Mucosa of rectum (tissue), 2 donors: ENCODE results near the gene OPCML.

ENCODE experiments used
- H3K27ac ChIP-seq, 2 donors: one replicate each; pipeline ENCODE4 v1.7.0; 2013; ENCODE audit warnings: inconsistent platforms in 2 of 2, low read depth in 2 of 2, low read length in 2 of 2
- H3K27me3 ChIP-seq, 2 donors: one replicate each; pipeline ENCODE4 v1.7.0; 2013; ENCODE audit warnings: low read length in 2 of 2; ENCODE audit not compliant: control insufficient read depth in 2 of 2, insufficient read depth in 2 of 2
- H3K36me3 ChIP-seq, 2 donors: one replicate each; pipeline ENCODE4 v1.7.0; 2013; ENCODE audit warnings: low read length in 2 of 2; ENCODE audit not compliant: control insufficient read depth in 2 of 2, insufficient read depth in 2 of 2
- H3K4me1 ChIP-seq, 2 donors: one replicate each; pipeline ENCODE4 v1.7.0; 2013; ENCODE audit warnings: low read length in 2 of 2, mild to moderate bottlenecking in 1 of 2; ENCODE audit not compliant: control insufficient read depth in 2 of 2, insufficient read depth in 2 of 2
- H3K4me3 ChIP-seq, 2 donors: one replicate each; pipeline ENCODE4 v1.7.0; 2013; ENCODE audit warnings: low read length in 2 of 2
- H3K9ac ChIP-seq, 2 donors: one replicate each; pipeline ENCODE4 v1.7.0; 2013; ENCODE audit warnings: low read length in 2 of 2, low read depth in 1 of 2, mild to moderate bottlenecking in 1 of 2
- H3K9me3 ChIP-seq, 2 donors: one replicate each; pipeline ENCODE4 v1.7.0; 2013; ENCODE audit warnings: low read length in 2 of 2; ENCODE audit not compliant: control insufficient read depth in 2 of 2
- donor health status: healthy.
- donor health status: Normal muscosa, but diverticular disease.

Gene OPCML

DNA sequence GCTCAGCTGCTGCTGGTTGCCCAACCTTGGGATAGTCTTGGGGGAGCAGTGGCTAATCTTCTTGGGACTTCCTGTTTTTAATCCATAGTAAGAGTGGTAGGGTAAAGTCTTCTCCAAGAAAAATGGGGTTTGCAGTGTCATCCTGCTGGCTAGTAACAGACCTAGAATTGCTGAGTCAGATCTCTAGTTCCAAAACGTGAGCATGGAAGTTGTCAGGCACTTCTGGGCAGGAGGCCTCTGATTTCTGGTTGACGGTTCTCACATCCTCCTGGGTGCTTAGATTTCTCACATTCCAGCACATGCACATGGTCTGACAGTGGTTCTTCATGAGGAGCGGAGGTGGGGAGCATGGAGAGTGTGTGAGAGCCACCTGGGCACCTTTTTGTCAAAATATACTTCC, 410.0 kb downstream of the OPCML start:
- no peak overlapping the region for H3K4me3 ChIP-seq
- no peaks in the 10 kb centered on the region for H3K4me1 ChIP-seq
- H3K27me3 ChIP-seq: no peaks in the 10 kb centered on the region
- H3K9ac ChIP-seq: no peak overlapping the region
- H3K36me3 ChIP-seq: no peaks in the 10 kb centered on the region
- H3K27ac ChIP-seq: no peak overlapping the region
- H3K9me3 ChIP-seq: no peaks in the 10 kb centered on the region

DNA sequence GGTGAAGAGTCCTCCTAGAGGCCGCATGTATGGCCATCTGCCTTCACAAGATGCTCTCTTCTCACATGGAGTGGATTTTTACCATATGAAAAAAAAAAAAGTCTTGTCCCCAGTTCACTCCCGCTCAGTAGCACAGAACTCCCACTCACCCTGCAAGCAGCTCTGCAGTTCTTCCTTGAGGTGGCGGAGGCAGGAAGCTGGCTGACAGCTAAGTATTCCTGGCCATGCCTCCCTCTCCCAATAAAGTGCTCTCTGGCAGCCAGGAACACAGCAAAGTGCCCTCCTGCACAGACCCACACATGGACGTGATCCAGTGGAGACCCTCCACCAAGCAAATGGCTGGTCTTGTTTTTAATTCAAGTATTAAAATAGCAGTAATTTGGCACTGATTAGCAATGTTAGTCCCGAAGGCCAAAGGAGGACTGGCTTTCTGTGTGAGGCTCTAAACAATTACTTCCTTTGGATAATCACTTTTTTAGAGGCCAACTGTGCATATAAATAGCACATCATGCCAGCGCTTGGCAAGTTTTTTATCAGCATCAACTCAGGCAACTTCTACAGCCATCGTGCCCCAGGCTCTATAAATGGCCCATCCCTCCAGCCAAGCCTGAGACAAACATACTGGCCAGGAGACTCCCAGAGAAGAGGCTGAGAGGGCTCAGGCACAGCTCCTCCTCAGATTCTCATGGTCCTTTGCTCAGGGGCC, 413.6 kb downstream of the OPCML start:
- Histone ChIP-seq H3K27ac (no peak overlapping the region), H3K4me3 (no peak overlapping the region), H3K27me3 (no peaks in the 10 kb centered on the region), H3K4me1 (no peaks in the 10 kb centered on the region), H3K36me3 (no peaks in the 10 kb centered on the region), H3K9me3 (no peaks in the 10 kb centered on the region), H3K9ac (no peak overlapping the region)

DNA sequence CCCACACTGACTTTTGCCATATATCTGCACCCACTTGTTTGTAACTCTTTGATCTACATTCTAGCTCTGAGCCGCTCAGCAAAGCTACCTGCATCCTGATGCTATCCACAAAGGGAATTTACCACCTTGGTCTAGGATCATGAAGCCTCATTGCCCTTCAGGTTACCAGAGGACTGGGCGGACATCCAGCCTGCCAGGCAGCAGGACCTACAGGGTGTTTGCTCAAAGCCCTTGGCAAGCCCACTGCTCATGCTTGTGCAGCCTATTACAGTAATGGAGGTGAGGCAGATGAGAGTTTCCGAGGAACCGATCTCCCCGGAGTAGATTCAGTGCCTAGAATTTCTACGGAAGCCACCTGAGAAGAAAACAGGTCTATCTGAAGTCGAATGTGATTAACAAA, 417.2 kb downstream of the OPCML start:
- Histone ChIP-seq H3K4me3 (no peak overlapping the region), H3K27me3 (no peaks in the 10 kb centered on the region)

GRCh38 chr11:133107763-133108162, 424.5 kb downstream of the OPCML start:
- Histone ChIP-seq H3K4me3 (no peak overlapping the region), H3K9me3 (no peaks in the 10 kb centered on the region), H3K36me3 (no peaks in the 10 kb centered on the region), H3K27me3 (no peaks in the 10 kb centered on the region), H3K9ac (no peak overlapping the region), H3K27ac (no peak overlapping the region), H3K4me1 (no peaks in the 10 kb centered on the region)

More for the DNA sequence above, 417.2 kb downstream of the OPCML start:
- no peak overlapping the region for H3K9ac ChIP-seq
- H3K27ac ChIP-seq: no peak overlapping the region
- no peaks in the 10 kb centered on the region for H3K36me3 ChIP-seq
- H3K4me1 ChIP-seq: no peaks in the 10 kb centered on the region
- H3K9me3 ChIP-seq: no peaks in the 10 kb centered on the region

DNA sequence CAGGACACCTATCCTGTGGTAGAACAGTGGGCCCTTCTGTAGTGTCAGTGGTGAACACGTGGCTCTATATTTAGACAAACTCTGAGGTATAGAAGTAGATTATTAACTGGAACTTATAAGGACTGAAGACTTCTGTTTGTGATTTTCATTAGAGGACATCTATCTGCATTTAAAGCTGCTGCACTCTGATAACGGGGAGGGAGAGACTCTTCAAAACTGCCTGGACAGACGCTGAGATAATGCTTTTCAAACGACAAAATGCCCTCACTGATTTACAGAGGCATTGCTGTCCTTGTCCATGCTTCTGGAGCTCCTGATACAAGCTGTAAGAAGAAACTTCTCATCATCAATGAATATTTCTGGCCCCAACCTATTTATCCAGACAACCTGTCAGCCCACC, 425.2 kb downstream of the OPCML start:
- no peak overlapping the region for H3K9ac ChIP-seq
- no peak overlapping the region for H3K27ac ChIP-seq
- H3K4me1 ChIP-seq: no peaks in the 10 kb centered on the region
- H3K9me3 ChIP-seq: no peaks in the 10 kb centered on the region
- no peak overlapping the region for H3K4me3 ChIP-seq
- H3K36me3 ChIP-seq: no peaks in the 10 kb centered on the region
- no peaks in the 10 kb centered on the region for H3K27me3 ChIP-seq

DNA sequence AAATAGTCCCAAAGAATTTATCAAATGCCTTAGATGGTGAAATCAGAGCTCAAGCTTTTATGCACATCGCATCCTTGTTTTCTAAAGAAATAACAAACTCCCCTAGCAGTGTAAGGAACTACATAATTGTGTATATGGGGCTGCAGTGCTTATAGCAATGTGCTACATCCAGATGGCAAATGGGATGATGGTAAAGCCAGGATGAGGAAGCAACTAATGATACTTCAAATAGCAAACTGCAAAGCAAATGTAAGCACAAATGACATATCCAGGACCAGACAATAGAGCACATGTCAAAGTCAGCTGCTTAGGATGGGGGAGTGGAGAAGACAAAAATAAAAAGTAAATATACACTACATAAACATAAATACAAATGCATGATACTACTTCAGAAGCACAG, 425.9 kb downstream of the OPCML start:
- Histone ChIP-seq H3K36me3 (no peaks in the 10 kb centered on the region), H3K9ac (no peak overlapping the region)

GRCh38 chr11:133104009-133104744, 428.1 kb downstream of the OPCML start:
- Histone ChIP-seq H3K9me3 (no peaks in the 10 kb centered on the region), H3K9ac (no peak overlapping the region), H3K36me3 (no peaks in the 10 kb centered on the region), H3K27ac (no peak overlapping the region), H3K4me1 (no peaks in the 10 kb centered on the region), H3K4me3 (no peak overlapping the region), H3K27me3 (no peaks in the 10 kb centered on the region)

More for the DNA sequence above, 425.9 kb downstream of the OPCML start:
- Histone ChIP-seq H3K4me1 (no peaks in the 10 kb centered on the region), H3K9me3 (no peaks in the 10 kb centered on the region), H3K27ac (no peak overlapping the region), H3K27me3 (no peaks in the 10 kb centered on the region), H3K4me3 (no peak overlapping the region)

DNA sequence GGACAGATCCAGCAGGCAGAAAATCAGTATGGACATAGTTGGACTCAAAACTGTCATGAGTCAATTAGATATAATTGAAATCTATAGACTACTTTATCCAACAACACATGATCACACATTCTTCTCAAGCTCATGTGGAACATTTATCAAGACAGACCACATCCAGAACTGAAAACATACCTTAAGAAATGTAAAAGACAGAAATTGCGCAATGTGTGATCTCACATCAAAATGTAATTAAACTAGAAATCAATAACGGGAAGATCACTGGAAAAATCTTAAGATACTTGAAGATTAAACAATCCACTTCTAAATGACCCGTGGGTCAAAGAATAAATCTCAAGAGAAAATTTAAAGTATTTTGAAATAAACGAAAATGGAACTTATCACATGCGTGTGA, 435.3 kb downstream of the OPCML start:
- H3K9me3 ChIP-seq: no peaks in the 10 kb centered on the region
- no peak overlapping the region for H3K4me3 ChIP-seq
- no peaks in the 10 kb centered on the region for H3K36me3 ChIP-seq
- H3K4me1 ChIP-seq: no peaks in the 10 kb centered on the region
- no peak overlapping the region for H3K9ac ChIP-seq
- H3K27ac ChIP-seq: no peak overlapping the region
- H3K27me3 ChIP-seq: no peaks in the 10 kb centered on the region

DNA sequence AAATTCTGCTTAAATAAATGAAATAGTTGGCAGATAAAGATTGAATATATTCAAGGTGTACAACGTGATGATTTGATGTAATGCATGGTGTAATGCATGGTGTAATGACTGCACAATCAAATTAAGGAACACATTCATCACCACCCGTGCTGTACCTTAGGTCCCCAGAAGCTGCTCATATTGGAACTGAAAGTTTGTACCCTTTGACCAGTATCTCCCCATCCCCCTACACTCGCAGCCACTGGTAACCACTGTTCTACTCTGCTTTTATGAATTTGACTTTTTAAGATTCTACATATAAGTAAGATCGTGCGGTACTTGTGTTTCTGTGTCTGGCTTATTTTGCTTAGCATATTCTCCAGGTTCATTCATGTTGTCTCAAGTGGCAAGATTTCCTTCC, 445.8 kb downstream of the OPCML start:
- Histone ChIP-seq H3K4me1 (peaks cover 0 to 2% of the 10 kb centered on the region in 2 donors), H3K27me3 (peaks cover 3 to 9% of the 10 kb centered on the region in 2 donors)

GRCh38 chr11:133082841-133083488, 449.3 kb downstream of the OPCML start:
- H3K4me3 ChIP-seq: no peak overlapping the region
- H3K27me3 ChIP-seq: peaks cover 8 to 9% of the 10 kb centered on the region in 2 donors
- H3K9ac ChIP-seq: no peak overlapping the region

More for the DNA sequence above, 445.8 kb downstream of the OPCML start:
- Histone ChIP-seq H3K27ac (no peak overlapping the region), H3K9me3 (no peaks in the 10 kb centered on the region), H3K9ac (no peak overlapping the region), H3K4me3 (no peak overlapping the region), H3K36me3 (no peaks in the 10 kb centered on the region)

More at GRCh38 chr11:133082841-133083488, 449.3 kb downstream of the OPCML start:
- Histone ChIP-seq H3K4me1 (peaks cover 0 to 2% of the 10 kb centered on the region in 2 donors), H3K9me3 (no peaks in the 10 kb centered on the region), H3K27ac (no peak overlapping the region), H3K36me3 (no peaks in the 10 kb centered on the region)
